Measurements from ENCODE around the gene MGMT. TPM values are rescaled to one million over a fixed set of nuclear protein-coding genes. Genes with fewer than 3 reads are reported as not detected.

MGMT gene
- total RNA-seq, 2 experiments from 2014 or later = 9.0 to 9.6 TPM

GRCh38 chr10:129544205-129545202 lies 77.5 kb downstream of the MGMT start:
- DNase-seq (no peak), ATAC-seq (ENCODE audit: poor library complexity) (no peak)
- Histone ChIP-seq H3K36me3 (ENCODE audit: insufficient read depth, low read length) (no peaks in the 10 kb centered on the region), H3K9me3 (ENCODE audit: control insufficient read depth in 1 of 2, insufficient read depth in 1 of 2, low read length in 2 of 2) (peaks cover 0 to 17% of the 10 kb centered on the region in 2 experiments), H3K4me3 (ENCODE audit: low read length) (no peak overlapping the region), H3K27ac (ENCODE audit: low read depth in 1 of 2, low read length in 2 of 2) (no peak overlapping the region), H3K4me1 (ENCODE audit: insufficient read depth, low read length) (no peaks in the 10 kb centered on the region), H3K27me3 (ENCODE audit: control insufficient read depth in 1 of 2, insufficient read depth in 2 of 2, low read length in 2 of 2) (no peaks in the 10 kb centered on the region)
- ChIA-PET POLR2A (no interaction called here), CTCF (no interaction called here)
- intact Hi-C loops (cut with DNase I, micrococcal nuclease) = no loop called here
- H3K4me3 Mint-ChIP-seq = no peak overlapping the region
- peaks cover 80% of the 10 kb centered on the region for H3K36me3 Mint-ChIP-seq (ENCODE audit: low read depth)
- no peaks in the 10 kb centered on the region for H3K9me3 Mint-ChIP-seq
- no peak overlapping the region for H3K27ac Mint-ChIP-seq
- no peaks in the 10 kb centered on the region for H3K27me3 Mint-ChIP-seq
- TF ChIP-seq CTCF (IDR thresholded peaks at IDR 0.05) = no peak
- no peaks in the 10 kb centered on the region for H3K4me1 Mint-ChIP-seq (ENCODE audit: low read depth)

- CTCF ChIA-PET = no interaction called here
- POLR2A ChIA-PET = no interaction called here
- no peak for DNase-seq
- Mint-ChIP-seq H3K27me3 (no peaks in the 10 kb centered on the region), H3K27ac (no peak overlapping the region), H3K4me1 (ENCODE audit: low read depth) (no peaks in the 10 kb centered on the region), H3K36me3 (ENCODE audit: low read depth) (peaks cover 78% of the 10 kb centered on the region), H3K9me3 (no peaks in the 10 kb centered on the region), H3K4me3 (no peak overlapping the region)
- intact Hi-C loops (cut with DNase I, micrococcal nuclease) = no loop called here
- Histone ChIP-seq H3K27ac (ENCODE audit: low read depth in 1 of 2, low read length in 2 of 2) (no peak overlapping the region), H3K36me3 (ENCODE audit: insufficient read depth, low read length) (no peaks in the 10 kb centered on the region), H3K4me1 (ENCODE audit: insufficient read depth, low read length) (no peaks in the 10 kb centered on the region), H3K27me3 (ENCODE audit: control insufficient read depth in 1 of 2, insufficient read depth in 2 of 2, low read length in 2 of 2) (no peaks in the 10 kb centered on the region), H3K9me3 (ENCODE audit: control insufficient read depth in 1 of 2, insufficient read depth in 1 of 2, low read length in 2 of 2) (peaks cover 0 to 15% of the 10 kb centered on the region in 2 experiments), H3K4me3 (ENCODE audit: low read length) (no peak overlapping the region)
- TF ChIP-seq CTCF (IDR thresholded peaks at IDR 0.05) = no peak
- no peak for ATAC-seq (ENCODE audit: poor library complexity)
Observed at GRCh38 chr10:129545261-129545660, 78.2 kb downstream of the MGMT start.

GRCh38 chr10:129546106-129546505 lies 79.1 kb downstream of the MGMT start:
- H3K4me3 ChIP-seq (ENCODE audit: low read length) = no peak overlapping the region
- ATAC-seq (ENCODE audit: poor library complexity) = no peak
- no peaks in the 10 kb centered on the region for H3K36me3 ChIP-seq (ENCODE audit: insufficient read depth, low read length)
- no peak for DNase-seq
- H3K9me3 ChIP-seq (ENCODE audit: control insufficient read depth in 1 of 2, insufficient read depth in 1 of 2, low read length in 2 of 2) = peaks cover 0 to 15% of the 10 kb centered on the region in 2 experiments
- Mint-ChIP-seq H3K27me3 (no peaks in the 10 kb centered on the region), H3K27ac (no peak overlapping the region), H3K36me3 (ENCODE audit: low read depth) (peaks cover 76% of the 10 kb centered on the region), H3K4me3 (no peak overlapping the region), H3K4me1 (ENCODE audit: low read depth) (no peaks in the 10 kb centered on the region), H3K9me3 (peaks cover under 1% of the 10 kb centered on the region)
- no peak for TF ChIP-seq CTCF (IDR thresholded peaks at IDR 0.05)
- H3K27me3 ChIP-seq (ENCODE audit: control insufficient read depth in 1 of 2, insufficient read depth in 2 of 2, low read length in 2 of 2) = no peaks in the 10 kb centered on the region
- no peaks in the 10 kb centered on the region for H3K4me1 ChIP-seq (ENCODE audit: insufficient read depth, low read length)
- H3K27ac ChIP-seq (ENCODE audit: low read depth in 1 of 2, low read length in 2 of 2) = no peak overlapping the region
- ChIA-PET CTCF (no interaction called here), POLR2A (no interaction called here)
- intact Hi-C loops (cut with DNase I, micrococcal nuclease) = no loop called here
